ENCODE results near the gene SPR. TPM values are rescaled to one million over a fixed set of nuclear protein-coding genes. Genes with fewer than 3 reads are reported as not detected.

Gene SPR
- total RNA-seq, 2 donors from 2014 or later: 13.7 to 15.2 TPM

DNA sequence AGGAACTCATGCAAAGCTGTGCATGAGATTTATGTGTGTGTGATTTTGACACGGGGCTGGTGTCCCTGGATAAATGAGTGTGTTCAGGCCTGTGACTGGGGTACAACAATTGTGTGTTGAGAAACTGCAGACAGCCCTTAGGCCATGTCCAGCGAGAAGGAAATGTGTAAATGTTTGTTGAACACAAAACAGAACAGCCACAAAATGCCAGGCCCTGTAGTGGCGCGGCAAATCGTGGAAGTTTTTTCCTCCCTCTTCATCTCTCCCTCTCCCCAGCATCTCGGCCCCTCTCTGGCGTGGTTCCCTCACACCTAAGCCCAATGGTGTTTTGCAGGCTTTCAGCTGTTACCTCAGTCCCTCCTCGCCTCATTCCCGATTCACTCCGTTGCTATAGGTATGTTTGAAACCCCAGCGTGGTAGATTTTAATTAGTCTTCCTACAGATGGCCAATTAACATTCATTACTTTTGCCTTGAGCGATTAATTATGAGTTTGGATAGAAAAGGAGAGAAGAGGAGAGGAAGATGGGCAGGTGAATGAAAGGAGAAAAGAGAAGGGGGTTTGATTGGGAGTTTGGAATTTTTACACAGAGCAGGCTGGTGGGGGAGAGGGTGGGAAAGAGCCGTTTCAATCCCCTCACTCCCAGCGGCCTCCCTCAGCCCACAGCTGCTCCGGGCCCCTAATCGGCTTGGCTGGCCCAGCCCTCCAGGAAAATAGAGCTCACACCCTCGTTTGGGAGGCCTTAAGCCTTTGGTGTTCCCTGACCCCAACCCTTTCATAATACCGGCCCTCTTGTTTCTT is 10.8 kb downstream of the SPR start:
- H3K27me3 ChIP-seq (ENCODE audit: control insufficient read depth, insufficient read depth, low read length, poor library complexity, severe bottlenecking): peaks cover 54% of the 10 kb centered on the region
- peaks cover 16% of the 10 kb centered on the region for H3K4me1 Mint-ChIP-seq
- peaks cover 9% of the 10 kb centered on the region for H3K4me1 ChIP-seq (ENCODE audit: control insufficient read depth, insufficient read depth, low read length)

DNA sequence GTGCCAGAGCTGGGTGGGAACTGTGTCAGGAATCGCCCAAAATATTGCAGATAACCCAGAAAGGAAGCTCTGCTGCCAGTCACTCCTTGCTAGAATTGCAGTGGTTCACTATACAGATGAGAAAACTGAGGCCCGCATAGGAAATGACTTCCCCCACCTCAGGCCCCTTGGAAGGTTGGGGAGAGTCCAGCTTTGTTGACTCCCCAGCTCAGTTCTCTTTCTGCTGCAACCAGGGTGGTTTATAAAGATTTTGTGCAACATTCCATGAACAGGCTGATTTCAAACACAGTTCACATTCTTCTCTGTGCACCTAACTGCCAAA is 11.3 kb downstream of the SPR start:
- no peak for DNase-seq
- 86% methylated on average over 2 of the region's 2 CpGs for WGBS, 2 experiments (ENCODE audit: insufficient coverage in 1 of 2, insufficient read length in 1 of 2)
- H3K27ac ChIP-seq (ENCODE audit: low read depth, low read length): no peak overlapping the region
- peaks cover 9% of the 10 kb centered on the region for H3K4me1 ChIP-seq (ENCODE audit: control insufficient read depth, insufficient read depth, low read length)
- H3K9me3 ChIP-seq (ENCODE audit: control insufficient read depth, low read length): no peaks in the 10 kb centered on the region
- TF ChIP-seq, protein P1, sequence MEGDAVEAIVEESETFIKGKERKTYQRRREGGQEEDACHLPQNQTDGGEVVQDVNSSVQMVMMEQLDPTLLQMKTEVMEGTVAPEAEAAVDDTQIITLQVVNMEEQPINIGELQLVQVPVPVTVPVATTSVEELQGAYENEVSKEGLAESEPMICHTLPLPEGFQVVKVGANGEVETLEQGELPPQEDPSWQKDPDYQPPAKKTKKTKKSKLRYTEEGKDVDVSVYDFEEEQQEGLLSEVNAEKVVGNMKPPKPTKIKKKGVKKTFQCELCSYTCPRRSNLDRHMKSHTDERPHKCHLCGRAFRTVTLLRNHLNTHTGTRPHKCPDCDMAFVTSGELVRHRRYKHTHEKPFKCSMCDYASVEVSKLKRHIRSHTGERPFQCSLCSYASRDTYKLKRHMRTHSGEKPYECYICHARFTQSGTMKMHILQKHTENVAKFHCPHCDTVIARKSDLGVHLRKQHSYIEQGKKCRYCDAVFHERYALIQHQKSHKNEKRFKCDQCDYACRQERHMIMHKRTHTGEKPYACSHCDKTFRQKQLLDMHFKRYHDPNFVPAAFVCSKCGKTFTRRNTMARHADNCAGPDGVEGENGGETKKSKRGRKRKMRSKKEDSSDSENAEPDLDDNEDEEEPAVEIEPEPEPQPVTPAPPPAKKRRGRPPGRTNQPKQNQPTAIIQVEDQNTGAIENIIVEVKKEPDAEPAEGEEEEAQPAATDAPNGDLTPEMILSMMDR (conservative IDR thresholded peaks at IDR 0.05): no peak
- H3K4me3 ChIP-seq (ENCODE audit: low read length): no peak overlapping the region
- no peak overlapping the region for H3K4me3 Mint-ChIP-seq
- H3K27me3 ChIP-seq (ENCODE audit: control insufficient read depth, insufficient read depth, low read length, poor library complexity, severe bottlenecking): peaks cover 56% of the 10 kb centered on the region
- no peak overlapping the region for H3K27ac Mint-ChIP-seq
- no peak overlapping the region for H3K9ac ChIP-seq (ENCODE audit: extremely low read depth, low read length, poor library complexity, severe bottlenecking)
- H3K27me3 Mint-ChIP-seq (ENCODE audit: insufficient read depth): peaks cover 90% of the 10 kb centered on the region
- H3K36me3 ChIP-seq (ENCODE audit: control insufficient read depth, insufficient read depth, low read length): no peaks in the 10 kb centered on the region
- no peaks in the 10 kb centered on the region for H3K36me3 Mint-ChIP-seq (ENCODE audit: low read depth)
- H3K9me3 Mint-ChIP-seq: no peaks in the 10 kb centered on the region
- H3K4me1 Mint-ChIP-seq: peaks cover 16% of the 10 kb centered on the region

More for the DNA sequence above, 10.8 kb downstream of the SPR start:
- H3K4me3 ChIP-seq (ENCODE audit: low read length): no peak overlapping the region
- no peak overlapping the region for H3K9ac ChIP-seq (ENCODE audit: extremely low read depth, low read length, poor library complexity, severe bottlenecking)
- no peak for DNase-seq
- TF ChIP-seq, protein P1 (conservative IDR thresholded peaks at IDR 0.05): no peak
- 77 to 84% methylated on average over 13 to 18 of the region's 18 CpGs for WGBS, 2 experiments (ENCODE audit: insufficient coverage in 1 of 2, insufficient read length in 1 of 2)
- no peaks in the 10 kb centered on the region for H3K9me3 ChIP-seq (ENCODE audit: control insufficient read depth, low read length)
- Mint-ChIP-seq H3K27me3 (ENCODE audit: insufficient read depth) (peaks cover 85% of the 10 kb centered on the region), H3K4me3 (no peak overlapping the region), H3K9me3 (no peaks in the 10 kb centered on the region), H3K36me3 (ENCODE audit: low read depth) (no peaks in the 10 kb centered on the region), H3K27ac (no peak overlapping the region)
- no peaks in the 10 kb centered on the region for H3K36me3 ChIP-seq (ENCODE audit: control insufficient read depth, insufficient read depth, low read length)
- H3K27ac ChIP-seq (ENCODE audit: low read depth, low read length): no peak overlapping the region

DNA sequence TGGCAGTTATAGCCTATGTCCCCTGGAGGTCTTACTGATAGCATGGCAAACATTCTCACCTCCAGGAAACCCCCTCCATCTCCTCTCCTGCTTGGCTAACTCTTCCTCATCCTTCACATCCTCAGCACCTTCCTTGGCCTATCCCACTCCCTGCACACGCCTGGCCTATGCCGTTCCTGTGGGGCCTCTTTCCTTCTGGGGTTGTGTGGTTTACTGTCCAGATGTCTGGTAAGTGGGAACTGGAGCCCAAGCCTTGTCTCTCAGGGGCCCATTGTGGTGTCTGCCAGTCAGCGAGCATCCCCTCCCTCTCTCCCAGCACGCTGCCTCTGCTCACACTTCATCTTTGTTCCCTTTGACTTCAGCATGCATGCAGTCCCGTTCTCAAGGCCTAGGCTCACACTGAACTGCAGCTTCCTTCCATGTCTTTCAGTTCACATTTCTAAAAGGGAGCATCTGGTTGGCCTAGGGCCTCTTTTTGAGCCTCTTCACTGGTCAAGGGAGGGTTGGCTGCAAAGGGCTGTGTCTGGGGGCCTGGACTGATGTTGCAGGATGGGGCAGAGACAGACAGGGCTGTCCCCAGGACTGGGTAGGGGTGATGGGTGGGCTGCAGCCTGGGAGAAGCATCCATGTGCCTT is 13.1 kb downstream of the SPR start:
- peaks cover 89% of the 10 kb centered on the region for H3K27me3 Mint-ChIP-seq (ENCODE audit: insufficient read depth)
- H3K36me3 ChIP-seq (ENCODE audit: control insufficient read depth, insufficient read depth, low read length): no peaks in the 10 kb centered on the region
- peaks cover 7% of the 10 kb centered on the region for H3K4me1 ChIP-seq (ENCODE audit: control insufficient read depth, insufficient read depth, low read length)
- H3K9me3 ChIP-seq (ENCODE audit: control insufficient read depth, low read length): no peaks in the 10 kb centered on the region
- H3K27me3 ChIP-seq (ENCODE audit: control insufficient read depth, insufficient read depth, low read length, poor library complexity, severe bottlenecking): peaks cover 60% of the 10 kb centered on the region
- WGBS, 2 experiments (ENCODE audit: insufficient coverage in 1 of 2, insufficient read length in 1 of 2): 87 to 88% methylated on average over 3 to 5 of the region's 5 CpGs
- no peak overlapping the region for H3K9ac ChIP-seq (ENCODE audit: extremely low read depth, low read length, poor library complexity, severe bottlenecking)
- H3K36me3 Mint-ChIP-seq (ENCODE audit: low read depth): no peaks in the 10 kb centered on the region
- H3K27ac Mint-ChIP-seq: no peak overlapping the region
- no peak overlapping the region for H3K4me3 Mint-ChIP-seq
- no peaks in the 10 kb centered on the region for H3K9me3 Mint-ChIP-seq
- no peak overlapping the region for H3K4me3 ChIP-seq (ENCODE audit: low read length)
- peaks cover 14% of the 10 kb centered on the region for H3K4me1 Mint-ChIP-seq
- TF ChIP-seq, protein P1 (conservative IDR thresholded peaks at IDR 0.05): no peak
- H3K27ac ChIP-seq (ENCODE audit: low read depth, low read length): no peak overlapping the region
- DNase-seq: no peak
